GM23248 (cell line): ENCODE measurements around the gene OPRD1.

ENCODE experiments used
- EZH2 ChIP-seq: fragments of 200-600 bp; sonication (generic); IDR thresholded peaks from 2 replicates; pipeline ENCODE4 v1.6.1; 2018; ENCODE audit warnings: antibody characterized with exemption, mild to moderate bottlenecking; ENCODE audit not compliant: insufficient read depth, poor library complexity, severe bottlenecking
- EZH2phosphoT487 ChIP-seq: fragments of 200-600 bp; sonication (generic); IDR thresholded peaks from 2 replicates; pipeline ENCODE4 v1.6.1; 2018; ENCODE audit warnings: antibody characterized with exemption, moderate library complexity, mild to moderate bottlenecking, low read depth; ENCODE audit not compliant: insufficient read depth

GRCh38 chr1:28836421-28836956, 24.5 kb downstream of the OPRD1 start:
- no peak for TF ChIP-seq EZH2
- no peak for TF ChIP-seq EZH2phosphoT487
